GM12864 (cell line): Measurements from ENCODE around the gene PTPRC.

Experiments
- DNase-seq: peaks from one replicate; pipeline ENCODE4 v3.0.0-alpha.2; 2011; ENCODE audit warnings: low read depth
- H3K4me3 ChIP-seq: 2 replicates; pipeline ENCODE4 v1.5.1; 2011; ENCODE audit warnings: mild to moderate bottlenecking, low read depth, low read length, control low read depth
- CTCF ChIP-seq: IDR thresholded peaks from 2 replicates; pipeline ENCODE4 v1.5.1; 2011; ENCODE audit warnings: low read depth, mild to moderate bottlenecking, moderate library complexity, low read length, control low read depth, inconsistent platforms; ENCODE audit errors: missing control alignments

The PTPRC gene

GRCh38 chr1:198610362-198610761, 28.5 kb upstream of the PTPRC start:
- TF ChIP-seq CTCF, result no peak
- H3K4me3 ChIP-seq, result no peak overlapping the region
- DNase-seq, result no peak

GRCh38 chr1:198611219-198611618, 27.6 kb upstream of the PTPRC start:
- no peak overlapping the region for H3K4me3 ChIP-seq
- TF ChIP-seq CTCF, result no peak

GRCh38 chr1:198612471-198613260, 26.2 kb upstream of the PTPRC start:
- no peak for DNase-seq
- H3K4me3 ChIP-seq, result no peak overlapping the region
- TF ChIP-seq CTCF, result no peak

More at GRCh38 chr1:198611219-198611618, 27.6 kb upstream of the PTPRC start:
- DNase-seq, result no peak

- TF ChIP-seq CTCF, result no peak
- no peak for DNase-seq
- no peak overlapping the region for H3K4me3 ChIP-seq
Measured at GRCh38 chr1:198617406-198617805, 21.4 kb upstream of the PTPRC start.

GRCh38 chr1:198619375-198620140, 19.3 kb upstream of the PTPRC start:
- no peak overlapping the region for H3K4me3 ChIP-seq
- DNase-seq, result no peak
- no peak for TF ChIP-seq CTCF

- DNase-seq, result no peak
- no peak for TF ChIP-seq CTCF
- no peak overlapping the region for H3K4me3 ChIP-seq
Measured at GRCh38 chr1:198620218-198620617, 18.6 kb upstream of the PTPRC start.
